Osteoblast (primary cell): Measurements from ENCODE around the gene RALA. TPM values are rescaled to one million over a fixed set of nuclear protein-coding genes. Genes with fewer than 3 reads are reported as not detected.

Experiments
- DNase-seq: peaks from one replicate; pipeline ENCODE4 v3.0.0; 2011; ENCODE audit warnings: low spot score, mixed read lengths; ENCODE audit not compliant: insufficient read length; ENCODE audit errors: missing footprints
- H2AFZ ChIP-seq: 2 replicates; pipeline ENCODE4 v1.6.0; 2011; ENCODE audit warnings: mild to moderate bottlenecking, low read length
- H3K27ac ChIP-seq: 2 replicates; pipeline ENCODE4 v1.5.1; 2011; ENCODE audit warnings: mild to moderate bottlenecking, low read depth, low read length, moderate library complexity
- H3K27me3 ChIP-seq: 2 replicates; pipeline ENCODE4 v1.6.0; 2012; ENCODE audit warnings: mild to moderate bottlenecking, control low read depth, inconsistent platforms, low read length, moderate library complexity; ENCODE audit not compliant: insufficient read depth
- H3K36me3 ChIP-seq: 2 replicates; pipeline ENCODE4 v1.5.1; 2011; ENCODE audit warnings: mild to moderate bottlenecking, low read length, control low read depth, moderate library complexity; ENCODE audit not compliant: insufficient read depth
- H3K4me1 ChIP-seq: 2 replicates; pipeline ENCODE4 v1.5.1; 2011; ENCODE audit warnings: mild to moderate bottlenecking, low read length, control low read depth, moderate library complexity; ENCODE audit not compliant: insufficient read depth
- H3K4me2 ChIP-seq: 2 replicates; pipeline ENCODE4 v1.6.0; 2011; ENCODE audit warnings: mild to moderate bottlenecking, low read length; ENCODE audit not compliant: insufficient read depth
- H3K4me3 ChIP-seq: fragments of 200-600 bp; sonication (generic); 3 replicates; pipeline ENCODE4 v1.5.1; 2012; ENCODE audit warnings: mild to moderate bottlenecking, low read length, inconsistent platforms; ENCODE audit not compliant: insufficient read depth
- H3K79me2 ChIP-seq: 2 replicates; pipeline ENCODE4 v1.6.0; 2012; ENCODE audit warnings: mild to moderate bottlenecking, low read length, control low read depth, inconsistent platforms; ENCODE audit not compliant: insufficient read depth
- H3K9me3 ChIP-seq: 2 replicates; pipeline ENCODE4 v1.5.1; 2011; ENCODE audit warnings: low read depth, low read length, control low read depth
- H4K20me1 ChIP-seq: 2 replicates; pipeline ENCODE4 v1.6.0; 2012; ENCODE audit warnings: mild to moderate bottlenecking, low read length, control low read depth; ENCODE audit not compliant: insufficient read depth
- CTCF ChIP-seq: IDR thresholded peaks from 2 replicates; pipeline ENCODE4 v1.5.1; 2011; ENCODE audit warnings: mild to moderate bottlenecking, low read depth, low read length, moderate library complexity; ENCODE audit errors: extremely low read depth
- total RNA-seq: library from RNA; depleted of rRNA; stranded (reverse); fragments of >200 nt; gene quantifications from 2 replicates; pipeline ENCODE4 v1.2.3, GENCODE V29; 2012

Gene RALA
- total RNA-seq, 1 donor, result 38.4 TPM

- peak; percentile 52 for TF ChIP-seq CTCF
- Histone ChIP-seq H4K20me1 (no peaks in the 10 kb centered on the region), H3K27me3 (no peaks in the 10 kb centered on the region), H3K4me1 (peaks cover 6% of the 10 kb centered on the region), H3K4me3 (no peak overlapping the region), H3K9me3 (no peaks in the 10 kb centered on the region), H3K79me2 (peaks cover 11% of the 10 kb centered on the region), H3K4me2 (no peak overlapping the region), H3K36me3 (no peaks in the 10 kb centered on the region), H2AFZ (no peak overlapping the region), H3K27ac (no peak overlapping the region)
- DNase-seq, result no peak
Measured at GRCh38 chr7:39741942-39742623, 118.7 kb downstream of the RALA start.

- Histone ChIP-seq H3K27me3 (no peaks in the 10 kb centered on the region), H2AFZ (no peak overlapping the region), H3K4me2 (no peak overlapping the region), H3K79me2 (peaks cover 8% of the 10 kb centered on the region), H3K27ac (no peak overlapping the region), H3K9me3 (no peaks in the 10 kb centered on the region), H3K36me3 (no peaks in the 10 kb centered on the region), H3K4me3 (no peak overlapping the region), H4K20me1 (no peaks in the 10 kb centered on the region), H3K4me1 (peaks cover 15% of the 10 kb centered on the region)
- no peak for DNase-seq
- no peak for TF ChIP-seq CTCF
Measured at GRCh38 chr7:39744620-39745019, 121.2 kb downstream of the RALA start.

GRCh38 chr7:39745320-39745719 lies 121.9 kb downstream of the RALA start:
- DNase-seq, result no peak
- Histone ChIP-seq H3K27ac (no peak overlapping the region), H3K4me1 (peaks cover 15% of the 10 kb centered on the region), H3K4me2 (no peak overlapping the region), H3K36me3 (no peaks in the 10 kb centered on the region), H2AFZ (no peak overlapping the region), H3K9me3 (no peaks in the 10 kb centered on the region), H3K79me2 (peaks cover 8% of the 10 kb centered on the region), H3K27me3 (no peaks in the 10 kb centered on the region), H4K20me1 (no peaks in the 10 kb centered on the region), H3K4me3 (no peak overlapping the region)
- no peak for TF ChIP-seq CTCF

GRCh38 chr7:39746103-39746819 lies 122.9 kb downstream of the RALA start:
- H4K20me1 ChIP-seq, result no peaks in the 10 kb centered on the region
- H3K27me3 ChIP-seq, result no peaks in the 10 kb centered on the region
- no peak overlapping the region for H3K4me3 ChIP-seq
- H2AFZ ChIP-seq, result peak overlapping the region; percentile 40
- H3K79me2 ChIP-seq, result peaks cover 8% of the 10 kb centered on the region
- H3K4me2 ChIP-seq, result peak overlapping the region; percentile 42
- H3K4me1 ChIP-seq, result peaks cover 15% of the 10 kb centered on the region
- peak; percentile 89 for TF ChIP-seq CTCF
- no peaks in the 10 kb centered on the region for H3K9me3 ChIP-seq
- peak overlapping the region; percentile 24 for H3K27ac ChIP-seq
- H3K36me3 ChIP-seq, result no peaks in the 10 kb centered on the region
- peak; percentile 95 for DNase-seq
